NCI-H510A treated with DMSO at 0.1 percent for 48 hours (cell line): ENCODE measurements around the gene UBTD1.

Source experiments
- DNase-seq: peaks from one replicate; lab custom pipeline; 2025; lab: John Stamatoyannopoulos, UW

UBTD1 gene

GRCh38 chr10:97584798-97585438 is 86.2 kb downstream of the UBTD1 start:
- peak; percentile 7 for DNase-seq

GRCh38 chr10:97585439-97585811 is 86.7 kb downstream of the UBTD1 start:
- no peak for DNase-seq

GRCh38 chr10:97587183-97587582 is 88.5 kb downstream of the UBTD1 start:
- no peak for DNase-seq

GRCh38 chr10:97589479-97589878 is 90.8 kb downstream of the UBTD1 start, which contains the start of gene C10orf62:
Gene C10orf62 (plus strand): TSS chr10:97589721. CDS start chr10:97589898, 177 bp downstream.
- no peak for DNase-seq

GRCh38 chr10:97590082-97590747 is 91.5 kb downstream of the UBTD1 start:
- no peak for DNase-seq

- no peak for DNase-seq
These were observed 92.2 kb downstream of the UBTD1 start for GRCh38 chr10:97590748-97591495.

GRCh38 chr10:97593421-97593820 is 94.7 kb downstream of the UBTD1 start:
- DNase-seq = no peak

GRCh38 chr10:97596101-97597082 is 97.7 kb downstream of the UBTD1 start:
- DNase-seq = no peak

GRCh38 chr10:97597778-97598177 is 99.1 kb downstream of the UBTD1 start:
- no peak for DNase-seq

GRCh38 chr10:97598407-97599271 is 99.9 kb downstream of the UBTD1 start:
- no peak for DNase-seq

- DNase-seq = no peak
These were observed 100.5 kb downstream of the UBTD1 start for GRCh38 chr10:97599272-97599619.

GRCh38 chr10:97600616-97601015 is 101.9 kb downstream of the UBTD1 start:
- no peak for DNase-seq

GRCh38 chr10:97601268-97602215 is 102.8 kb downstream of the UBTD1 start:
- no peak for DNase-seq

- no peak for DNase-seq
These were observed 108.4 kb downstream of the UBTD1 start for GRCh38 chr10:97607095-97607636.

GRCh38 chr10:97608991-97609561 is 110.4 kb downstream of the UBTD1 start:
- no peak for DNase-seq

- no peak for DNase-seq
These were observed 112.7 kb downstream of the UBTD1 start for GRCh38 chr10:97611473-97611872.

GRCh38 chr10:97612386-97612785 is 113.7 kb downstream of the UBTD1 start:
- DNase-seq = peak; percentile 41

- no peak for DNase-seq
These were observed 119.6 kb downstream of the UBTD1 start for GRCh38 chr10:97618285-97618684.

- DNase-seq = no peak
These were observed 120.0 kb downstream of the UBTD1 start for GRCh38 chr10:97618733-97619132.
